GM21526 (cell line): ENCODE measurements around the gene ZFHX3.
A peak's percentile ranks its signal among the peaks of the same experiment; 100 is the strongest.
"Not testable (repeated sequence)": the region's sequence is repeated elsewhere in the genome, so short reads cannot be mapped to it uniquely, and the experiment has no call there.

ENCODE experiments used
- ATAC-seq: cut with Tn5 transposase; IDR thresholded peaks from one replicate; pipeline ENCODE4 v1.9.1; 2021; ENCODE audit warnings: moderate library complexity; ENCODE audit not compliant: unreplicated experiment, low FRiP score

Gene ZFHX3

GRCh38 chr16:73024571-73025105 is 23.3 kb downstream of the ZFHX3 start:
- ATAC-seq, result no peak

DNA sequence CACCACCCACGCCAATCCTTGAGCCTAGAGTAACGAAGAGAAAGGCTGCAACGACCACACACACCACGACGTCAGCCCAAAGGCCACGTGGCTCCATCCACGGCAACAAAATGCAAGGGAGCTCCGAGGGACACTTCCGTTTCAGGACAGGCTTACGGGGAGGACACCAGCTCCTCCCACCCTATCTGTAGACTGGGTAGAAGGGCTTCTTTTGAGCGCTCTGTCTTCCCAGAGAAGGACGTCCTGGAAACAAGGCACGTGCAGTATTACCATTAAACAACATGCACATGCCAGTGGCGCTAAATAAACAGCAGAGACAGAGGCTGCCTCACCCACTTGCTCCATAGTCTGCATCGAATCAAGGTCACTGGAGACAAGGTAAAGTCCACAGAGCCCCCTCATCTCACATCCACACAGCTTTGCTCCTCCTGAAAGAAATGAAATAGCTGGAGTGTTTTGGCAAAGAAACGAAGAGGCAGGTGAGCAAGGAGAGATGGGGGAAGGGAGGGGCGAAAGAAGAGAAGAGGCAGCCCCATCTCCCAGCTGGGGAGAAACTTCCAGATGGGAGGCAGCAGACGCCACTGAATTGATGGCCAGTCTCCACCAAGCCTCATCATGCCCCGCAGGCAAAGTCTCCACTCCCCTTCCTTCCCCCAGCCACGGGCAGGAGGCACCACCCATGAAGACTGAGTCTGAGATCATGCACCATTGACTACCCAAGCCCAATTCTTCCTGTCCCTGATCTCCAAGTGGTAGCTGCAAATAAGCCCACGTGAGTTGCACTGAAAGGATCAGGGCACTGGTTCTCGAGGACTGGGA is 24.0 kb downstream of the ZFHX3 start:
- ATAC-seq, result no peak

GRCh38 chr16:73023320-73023719 is 24.6 kb downstream of the ZFHX3 start:
- ATAC-seq, result no peak

DNA sequence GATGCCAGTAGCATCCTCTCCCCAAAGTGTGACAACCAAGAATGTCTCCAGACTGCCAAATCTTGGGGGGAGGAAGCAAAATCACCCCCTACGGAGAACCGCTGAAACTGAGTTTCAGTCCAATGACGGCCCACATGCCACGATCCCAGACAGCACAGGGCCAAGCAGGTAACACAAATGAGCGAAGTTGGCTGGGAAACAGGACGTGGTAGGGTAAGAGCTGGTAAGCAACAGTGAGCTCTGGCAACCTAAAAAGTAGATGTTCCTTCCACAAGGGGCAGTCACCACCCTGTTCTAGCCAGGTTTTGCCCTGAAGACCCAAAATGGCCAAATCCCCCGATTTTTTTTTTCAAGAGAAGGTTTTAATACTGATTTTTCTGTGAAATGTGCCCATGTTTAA is 25.4 kb downstream of the ZFHX3 start:
- ATAC-seq, result no peak

- no peak for ATAC-seq
Measured at GRCh38 chr16:73021866-73022495, 25.9 kb downstream of the ZFHX3 start.

DNA sequence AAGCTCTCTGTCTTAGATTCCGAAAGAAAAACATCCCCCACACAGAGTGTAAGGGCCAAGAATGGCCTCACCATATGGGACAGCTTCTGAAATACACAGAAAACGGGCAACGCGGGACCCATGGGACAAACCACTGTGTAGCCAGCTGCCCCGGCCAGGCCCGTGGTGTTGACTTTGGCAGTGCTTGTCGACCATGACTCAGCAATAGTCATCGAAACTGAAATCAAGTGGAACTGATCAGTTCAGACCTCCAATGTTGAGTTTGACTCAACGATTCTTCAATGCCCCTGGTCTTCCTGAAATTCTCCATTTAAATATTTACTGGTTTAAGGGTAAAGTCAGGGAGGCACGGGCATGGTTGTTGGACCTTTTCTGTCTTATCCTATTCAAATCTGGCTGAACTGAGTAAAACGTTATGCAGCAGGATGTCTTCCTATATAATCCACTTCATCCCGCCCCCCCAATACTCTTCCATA is 27.5 kb downstream of the ZFHX3 start:
- no peak for ATAC-seq

- ATAC-seq, result no peak
Measured at GRCh38 chr16:73019457-73020362, 28.2 kb downstream of the ZFHX3 start.

- ATAC-seq, result no peak
Measured at GRCh38 chr16:73018821-73019456, 29.0 kb downstream of the ZFHX3 start.

DNA sequence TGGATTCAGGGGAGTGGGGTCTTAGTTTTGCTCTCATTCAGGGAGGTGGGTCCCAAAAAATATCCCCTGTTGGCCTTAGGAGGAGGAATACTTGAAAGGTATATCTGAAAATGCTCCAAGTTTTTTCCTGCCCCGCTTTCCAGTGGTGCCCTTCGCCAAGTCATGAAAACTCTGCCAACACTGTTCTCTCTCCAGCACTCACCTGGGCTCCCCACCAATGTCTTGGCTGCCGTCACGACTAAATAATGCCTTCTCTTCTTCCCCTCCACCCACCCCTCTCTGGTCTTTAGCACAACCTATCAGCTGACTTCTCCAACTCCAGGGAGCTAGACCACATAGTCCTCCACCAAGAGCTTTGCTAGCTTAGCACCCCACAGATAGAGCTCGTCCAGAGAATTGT is 30.6 kb downstream of the ZFHX3 start:
- ATAC-seq, result no peak

DNA sequence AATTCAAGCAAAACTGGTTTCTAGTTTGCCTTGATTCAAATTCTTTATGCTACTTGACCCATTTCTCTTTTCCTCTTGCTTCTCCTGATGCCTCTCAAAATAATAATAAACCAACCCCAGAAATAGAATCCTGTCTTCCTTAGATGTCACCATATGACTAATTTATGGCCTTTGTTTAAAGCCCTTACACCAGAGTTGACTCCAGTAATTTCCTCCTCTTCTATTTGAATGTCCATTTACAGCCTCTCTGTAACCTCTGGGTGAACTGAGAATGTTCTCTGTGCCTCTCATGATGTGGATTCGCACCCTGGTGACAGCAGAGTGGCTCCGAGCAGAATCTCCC is 31.5 kb downstream of the ZFHX3 start:
- peak; percentile 56 for ATAC-seq

DNA sequence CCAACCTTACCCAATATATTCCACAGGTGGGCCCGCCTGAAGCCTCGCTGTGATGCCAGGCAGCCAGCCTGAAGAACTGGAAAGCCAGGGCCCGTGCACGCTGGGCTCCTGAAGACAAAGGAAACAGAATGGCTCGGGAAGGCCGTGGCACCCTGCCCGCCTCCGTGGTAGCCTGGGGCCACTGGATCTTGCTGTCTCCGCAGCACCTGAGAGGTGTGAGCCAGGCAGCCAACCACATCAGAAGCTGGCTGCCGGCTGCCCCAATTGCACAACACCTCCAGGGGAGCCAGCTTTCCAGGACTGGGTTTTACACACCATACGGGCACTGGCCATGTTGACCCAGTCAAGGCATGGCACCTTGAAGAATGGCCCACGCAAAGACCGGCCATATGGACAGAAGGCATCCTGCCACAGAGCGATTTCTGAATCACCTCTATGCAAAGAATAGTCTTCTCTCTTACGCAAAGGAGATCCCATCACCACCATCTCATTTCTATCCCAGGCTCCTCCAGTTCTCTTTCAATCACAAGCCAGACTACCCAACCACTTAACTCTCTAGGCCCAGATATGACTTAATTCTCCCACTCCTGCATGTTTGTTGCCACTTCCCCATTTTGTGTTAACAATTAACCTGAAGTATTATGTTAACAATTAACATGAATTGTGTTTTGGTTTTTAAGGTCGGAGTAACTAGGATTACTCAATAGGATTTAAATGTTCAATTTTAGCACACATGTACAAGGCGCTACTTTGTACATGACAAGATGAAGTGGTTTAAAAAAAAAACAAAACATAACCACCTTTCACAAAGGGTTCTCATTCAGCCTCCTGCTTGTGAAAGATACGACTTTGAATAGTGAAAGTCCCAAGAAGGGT is 32.1 kb downstream of the ZFHX3 start:
- peak; percentile 70 for ATAC-seq

DNA sequence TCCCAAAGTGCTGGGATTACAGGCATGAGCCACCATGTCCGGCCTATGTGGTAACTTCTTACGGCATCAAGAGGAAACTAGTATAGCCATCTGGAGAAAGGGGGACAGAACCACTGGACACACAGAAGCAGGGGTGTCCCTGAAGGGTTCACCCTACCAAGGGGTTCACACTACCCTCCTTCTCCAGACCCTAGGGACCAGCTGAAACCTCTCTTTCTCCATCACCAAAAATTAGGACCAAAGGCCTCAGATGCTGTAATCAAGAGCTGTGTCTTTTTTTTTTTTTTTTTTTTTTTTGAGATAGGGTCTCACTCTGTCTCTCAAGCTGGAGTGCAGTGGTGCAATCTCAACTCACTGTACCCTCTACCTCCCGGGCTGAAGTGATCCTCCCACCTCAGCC is 33.2 kb downstream of the ZFHX3 start:
- ATAC-seq, result no peak

DNA sequence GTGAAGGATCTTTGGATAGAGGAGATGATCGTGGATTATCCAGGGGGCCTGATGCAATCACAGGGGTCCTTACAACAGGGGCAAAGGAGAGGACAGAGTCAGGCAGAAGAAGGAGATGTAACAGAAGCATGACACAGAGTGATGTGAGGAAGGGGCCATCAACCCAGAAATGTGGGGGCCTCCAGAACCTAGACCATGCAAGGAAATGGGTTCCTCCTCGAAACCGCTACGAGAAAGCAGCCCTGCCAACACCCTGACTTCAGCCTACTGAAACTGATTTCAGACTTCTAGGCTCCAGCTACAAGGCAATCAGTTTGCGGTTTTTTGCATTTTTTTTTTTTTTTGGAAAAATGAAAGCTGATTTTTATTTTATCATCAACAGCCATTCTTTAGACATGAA is 34.0 kb downstream of the ZFHX3 start:
- no peak for ATAC-seq

DNA sequence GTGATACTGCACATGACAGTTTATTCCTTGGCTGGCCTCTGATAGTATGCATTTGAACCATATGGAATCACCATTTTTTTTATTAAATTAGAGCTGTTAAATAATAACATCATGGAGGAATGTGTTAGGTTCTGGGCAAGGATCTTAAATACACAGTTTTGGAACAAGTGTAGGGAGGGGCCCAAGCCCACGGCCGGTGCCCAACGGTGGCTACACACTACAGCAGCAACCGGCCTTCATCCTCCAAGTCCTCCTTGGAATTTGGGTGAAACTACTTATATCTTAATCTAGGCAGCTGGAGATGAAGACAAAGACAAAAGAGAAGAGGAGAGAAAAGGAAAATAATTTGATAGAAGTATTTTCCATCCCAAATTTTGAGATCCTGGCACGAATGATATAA is 35.6 kb downstream of the ZFHX3 start:
- no peak for ATAC-seq

DNA sequence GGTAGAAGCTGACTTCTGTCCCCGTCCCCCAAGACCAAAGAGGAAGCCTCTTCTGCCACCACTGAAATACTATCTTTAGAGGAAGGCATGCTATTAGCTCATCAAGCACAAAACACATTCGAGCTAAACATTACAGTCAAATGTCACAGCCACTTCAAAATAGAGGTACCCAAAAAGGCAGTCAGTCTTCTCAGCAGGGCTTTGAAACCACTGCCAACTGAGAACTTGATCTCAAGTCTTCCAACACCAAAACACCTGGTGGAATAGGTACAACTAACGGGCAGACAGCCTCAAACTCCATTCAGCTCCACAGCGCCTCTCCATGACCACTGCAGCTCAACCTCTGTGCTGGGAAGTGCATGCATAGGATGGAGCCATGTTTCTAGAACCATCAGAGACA is 36.0 kb downstream of the ZFHX3 start:
- ATAC-seq, result no peak

DNA sequence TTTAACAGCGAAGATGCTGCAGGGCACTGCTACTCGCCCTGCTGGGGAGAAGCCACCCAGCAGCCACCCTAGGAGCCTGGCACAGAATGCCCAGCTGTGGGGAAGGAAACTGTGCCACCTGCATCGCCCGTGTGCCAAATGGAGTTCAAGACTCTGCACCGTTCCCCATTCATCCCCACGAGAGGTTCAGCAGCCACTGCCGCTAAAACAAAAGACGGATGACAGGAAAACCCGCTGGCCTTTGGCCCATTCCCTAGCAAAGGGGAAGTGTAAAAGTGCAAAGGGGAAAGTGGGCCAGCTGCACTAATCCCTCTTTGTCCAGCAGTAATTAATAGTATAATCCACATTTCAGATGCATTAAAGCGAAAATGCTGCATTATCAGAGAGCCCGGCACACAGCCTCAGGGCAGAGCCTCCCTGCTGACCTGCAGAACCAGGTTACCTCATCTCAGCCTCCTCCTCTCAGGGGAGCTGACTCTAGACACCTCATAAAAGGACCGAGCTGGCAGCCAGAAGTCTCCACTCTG is 37.7 kb downstream of the ZFHX3 start:
- no peak for ATAC-seq

GRCh38 chr16:73009710-73010109 is 38.2 kb downstream of the ZFHX3 start:
- not testable (repeated sequence) for ATAC-seq

GRCh38 chr16:73006026-73006425 is 41.9 kb downstream of the ZFHX3 start:
- no peak for ATAC-seq

GRCh38 chr16:73002866-73003265 is 45.1 kb downstream of the ZFHX3 start:
- ATAC-seq, result no peak
